NCI-H1417 (cell line): ENCODE results near the gene PAX7.

Source experiments
- DNase-seq, 3 experiments: peaks; one replicate each; lab custom pipeline; 2025; lab: John Stamatoyannopoulos, UW

The PAX7 gene

GRCh38 chr1:18640228-18641004 lies 9.8 kb downstream of the PAX7 start:
- DNase-seq, result peak in 1 of 3 experiments; percentile 20

- no peak for DNase-seq
Measured at GRCh38 chr1:18641005-18641941, 10.6 kb downstream of the PAX7 start.

- DNase-seq, result no peak
Measured at GRCh38 chr1:18642278-18643095, 11.8 kb downstream of the PAX7 start.

DNA sequence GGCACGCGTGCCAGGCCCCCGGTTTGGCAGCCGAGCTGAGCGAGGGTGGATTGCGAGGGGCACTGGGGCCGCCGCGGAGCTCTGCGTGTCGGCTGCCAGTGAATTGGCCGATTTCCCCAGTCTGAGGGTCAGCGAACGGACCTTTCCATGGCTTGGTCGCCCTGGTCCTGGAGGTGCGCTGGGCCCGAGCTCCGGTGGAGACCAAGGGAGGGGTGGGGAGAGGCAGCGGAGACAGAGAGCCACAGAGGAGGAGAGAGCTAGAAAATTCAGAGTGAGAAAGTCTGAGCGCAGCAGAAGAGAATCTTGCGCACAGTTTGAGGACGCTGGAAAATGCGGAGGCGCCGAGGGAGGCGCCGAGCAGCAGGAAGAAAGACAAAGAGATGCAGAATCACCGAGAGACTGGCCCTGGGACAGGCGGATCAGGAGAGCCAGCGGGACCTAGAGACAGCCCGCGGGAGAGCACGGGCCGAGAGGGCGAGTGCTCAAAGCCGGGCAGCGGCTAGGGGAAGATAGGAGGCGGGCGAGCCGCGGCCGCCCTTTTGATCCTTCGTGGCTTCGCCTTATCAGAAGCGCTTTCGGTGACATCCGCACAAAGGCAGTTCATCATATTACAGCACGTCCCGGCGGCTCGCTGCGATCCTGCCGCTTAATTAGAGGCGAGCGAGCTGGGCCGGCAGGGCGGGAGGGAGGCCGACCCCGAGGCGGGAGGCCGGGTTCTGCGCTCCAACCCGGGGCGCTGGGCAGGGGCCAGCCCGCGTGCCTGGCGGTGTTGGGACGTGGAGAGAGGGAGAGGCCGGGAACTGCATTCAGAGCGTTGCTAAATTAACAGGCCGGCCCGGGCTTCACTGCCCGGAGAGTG lies 12.7 kb downstream of the PAX7 start:
- no peak for DNase-seq

DNA sequence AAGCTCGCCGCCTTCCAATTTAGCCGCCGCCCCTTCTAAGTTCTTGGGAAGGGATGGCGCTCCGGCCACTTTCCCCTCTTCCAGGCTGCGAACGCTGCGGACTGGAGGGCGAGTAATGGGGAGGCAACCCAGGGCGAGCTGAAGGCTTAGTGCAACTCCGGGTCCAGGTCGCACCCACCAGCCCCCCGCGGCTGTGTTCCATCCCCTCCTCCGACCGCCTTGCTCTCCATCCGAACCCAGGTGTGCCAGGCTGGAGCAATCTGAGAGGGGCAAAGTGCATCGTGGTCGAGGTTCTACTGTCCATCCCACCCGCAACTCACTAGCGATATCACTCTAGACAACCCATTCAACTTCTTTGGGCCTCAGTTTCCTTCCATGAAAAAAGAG lies 13.4 kb downstream of the PAX7 start:
- no peak for DNase-seq

DNA sequence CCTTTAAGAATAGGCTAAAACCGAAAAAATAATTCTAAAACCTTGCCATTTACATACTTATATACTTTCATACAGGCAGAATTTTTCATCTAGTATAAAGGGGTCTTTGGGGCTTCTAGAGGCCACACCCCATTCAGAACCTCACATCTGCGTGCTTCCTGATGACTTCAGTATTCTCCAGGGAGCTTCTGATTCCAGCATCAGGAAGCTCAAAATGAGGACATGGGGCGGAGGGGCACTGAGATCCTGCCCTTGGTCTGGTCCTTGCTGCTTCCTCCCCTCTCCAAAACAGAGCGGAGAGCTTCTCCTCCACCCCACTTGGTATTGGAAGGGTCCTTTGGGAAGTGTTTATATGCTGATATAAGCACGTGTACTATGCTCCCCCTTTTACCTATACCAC lies 13.8 kb downstream of the PAX7 start:
- no peak for DNase-seq

DNA sequence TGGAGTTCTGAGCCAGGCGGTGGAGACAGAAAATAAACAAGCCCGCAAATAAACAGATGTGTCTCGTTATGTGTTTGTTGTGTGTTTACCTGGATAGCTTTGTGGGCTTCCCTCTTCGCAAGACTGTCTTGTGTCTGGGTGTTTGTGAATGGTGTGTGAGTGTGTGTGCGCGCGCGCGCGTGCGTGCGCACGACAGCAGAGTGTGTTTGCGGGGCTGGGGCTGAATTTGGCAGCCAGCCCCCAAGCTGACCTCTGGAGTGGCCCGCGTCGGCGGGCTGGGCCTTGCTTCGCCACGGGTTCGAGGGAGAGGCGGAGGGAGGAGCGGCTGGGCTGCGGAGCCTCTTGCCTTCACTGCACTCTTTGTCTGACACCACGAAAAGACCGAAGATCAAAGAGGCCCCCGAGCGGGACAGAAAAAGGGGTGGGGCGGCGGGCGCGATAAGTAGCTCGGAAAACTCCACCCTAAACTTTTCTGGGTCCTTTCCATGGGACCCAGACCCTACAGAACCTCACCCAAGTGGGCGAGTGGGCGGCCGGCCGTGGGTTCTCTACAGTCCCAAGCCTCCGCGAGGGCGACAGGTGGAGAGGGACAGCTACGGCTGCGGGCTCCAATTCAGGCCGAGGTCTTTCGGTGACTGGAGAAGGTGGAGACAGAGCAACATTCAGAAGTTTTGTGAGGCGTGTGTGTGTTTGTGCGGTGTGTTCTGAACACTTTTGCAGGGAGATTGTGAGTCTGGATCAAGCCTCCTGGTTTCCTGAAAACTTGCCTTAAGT lies 14.5 kb downstream of the PAX7 start:
- DNase-seq, result no peak

DNA sequence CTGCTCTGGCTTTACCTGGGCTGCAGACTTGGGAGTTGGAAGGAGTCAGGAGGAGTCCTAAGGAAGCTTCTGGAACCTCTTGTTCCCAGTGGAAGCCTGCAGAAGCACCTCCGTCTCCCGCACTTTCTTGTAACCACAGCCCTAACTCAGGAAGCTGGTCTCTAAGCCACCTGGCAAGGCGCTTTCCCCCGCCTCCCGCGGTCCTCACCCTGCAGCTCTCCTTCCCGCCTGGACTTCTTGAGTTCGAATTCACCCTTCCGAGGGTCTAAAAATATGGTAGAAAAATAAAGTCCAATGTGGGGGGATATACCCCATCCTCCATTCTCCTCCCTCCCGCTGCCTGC lies 15.1 kb downstream of the PAX7 start:
- no peak for DNase-seq

DNA sequence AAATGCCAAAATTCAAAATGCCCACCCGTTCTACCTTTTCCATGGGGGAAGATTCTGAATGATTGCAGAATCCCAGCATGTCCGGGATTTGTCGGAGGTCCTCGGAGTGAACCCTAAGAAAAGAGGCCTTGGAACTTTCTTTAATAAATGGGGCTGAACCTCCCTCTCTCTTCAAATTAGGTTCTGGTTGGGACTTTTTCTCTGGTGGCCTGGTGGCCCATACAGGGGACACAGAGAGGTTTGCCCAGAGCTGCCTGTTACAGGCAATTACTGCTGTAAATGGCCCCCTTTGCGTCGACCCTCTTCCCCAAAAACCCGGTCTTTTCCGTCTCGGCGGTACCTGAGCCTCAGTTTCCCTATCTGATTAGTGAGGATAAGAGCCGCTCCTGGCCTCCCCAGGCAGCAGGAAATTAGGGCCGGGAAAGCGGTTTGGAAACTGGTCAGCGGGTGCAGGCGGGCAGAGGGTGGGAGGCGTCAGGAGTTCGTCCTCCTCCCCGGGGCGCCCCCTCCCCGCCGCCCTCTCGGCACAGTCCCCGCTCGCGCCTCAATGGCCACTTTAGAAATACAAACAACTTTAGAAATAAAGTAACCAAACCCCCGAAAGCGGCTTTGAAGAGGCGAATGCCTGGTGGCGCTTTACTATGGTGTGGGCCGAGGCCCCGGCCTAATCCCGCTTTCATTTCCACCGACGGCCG lies 15.6 kb downstream of the PAX7 start:
- peak in 1 of 3 experiments; percentile 3 for DNase-seq

DNA sequence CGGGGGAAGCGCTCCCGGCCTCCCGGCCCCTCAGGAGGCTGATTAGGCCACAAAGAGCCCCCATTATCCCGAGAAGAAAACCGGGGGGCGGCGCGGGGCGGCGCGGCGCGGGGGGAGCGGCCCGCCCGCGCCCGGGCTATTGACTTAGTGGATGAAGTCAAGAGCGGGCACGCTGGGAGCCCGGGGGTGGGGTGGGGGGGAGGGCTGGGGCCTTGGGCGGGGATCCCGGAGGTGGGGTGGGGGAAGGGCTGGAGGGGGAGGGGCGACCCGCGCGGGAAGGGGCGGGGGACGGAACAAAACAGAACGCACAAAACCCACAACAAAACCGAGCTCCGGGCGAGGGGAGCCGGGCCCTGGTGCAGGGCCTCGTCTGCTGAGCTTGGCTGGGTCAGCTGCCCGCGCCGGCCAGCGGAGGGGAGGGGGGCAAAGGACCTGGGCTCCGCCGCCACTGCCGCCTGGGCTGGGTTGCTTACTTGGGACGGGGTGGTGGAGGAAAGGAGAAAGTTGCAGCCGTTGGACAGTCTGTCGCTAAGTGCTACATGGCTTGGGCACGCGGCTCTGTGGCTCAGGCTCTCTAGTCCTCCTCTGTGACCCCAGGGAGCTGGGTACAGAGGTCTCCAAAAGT lies 16.3 kb downstream of the PAX7 start:
- no peak for DNase-seq

DNA sequence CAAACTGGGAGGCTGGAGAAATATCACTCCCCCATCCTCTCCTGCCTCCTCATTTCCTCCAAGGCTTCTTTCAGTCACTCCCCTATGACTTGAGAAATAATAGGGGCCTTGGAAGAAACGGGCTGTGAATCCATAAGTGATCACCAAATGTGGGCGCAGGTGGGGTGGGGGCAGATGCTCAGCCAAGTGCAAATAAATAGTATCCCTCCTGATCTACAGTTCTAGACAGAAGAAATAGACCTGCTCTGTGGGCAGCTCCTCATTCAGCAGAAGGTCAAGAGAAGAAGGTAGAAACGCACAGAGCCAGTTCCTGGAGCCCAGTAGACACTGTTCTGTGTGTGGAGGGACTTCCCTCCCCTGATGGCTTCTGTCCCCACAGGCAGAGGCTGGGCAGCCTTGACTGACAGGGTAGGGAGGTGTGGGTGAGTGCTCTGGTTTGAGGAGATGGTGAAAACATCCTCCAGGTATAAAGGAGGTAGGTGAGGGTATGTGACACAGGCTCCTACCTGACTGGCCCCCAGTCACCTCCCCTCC lies 17.1 kb downstream of the PAX7 start:
- DNase-seq, result no peak

DNA sequence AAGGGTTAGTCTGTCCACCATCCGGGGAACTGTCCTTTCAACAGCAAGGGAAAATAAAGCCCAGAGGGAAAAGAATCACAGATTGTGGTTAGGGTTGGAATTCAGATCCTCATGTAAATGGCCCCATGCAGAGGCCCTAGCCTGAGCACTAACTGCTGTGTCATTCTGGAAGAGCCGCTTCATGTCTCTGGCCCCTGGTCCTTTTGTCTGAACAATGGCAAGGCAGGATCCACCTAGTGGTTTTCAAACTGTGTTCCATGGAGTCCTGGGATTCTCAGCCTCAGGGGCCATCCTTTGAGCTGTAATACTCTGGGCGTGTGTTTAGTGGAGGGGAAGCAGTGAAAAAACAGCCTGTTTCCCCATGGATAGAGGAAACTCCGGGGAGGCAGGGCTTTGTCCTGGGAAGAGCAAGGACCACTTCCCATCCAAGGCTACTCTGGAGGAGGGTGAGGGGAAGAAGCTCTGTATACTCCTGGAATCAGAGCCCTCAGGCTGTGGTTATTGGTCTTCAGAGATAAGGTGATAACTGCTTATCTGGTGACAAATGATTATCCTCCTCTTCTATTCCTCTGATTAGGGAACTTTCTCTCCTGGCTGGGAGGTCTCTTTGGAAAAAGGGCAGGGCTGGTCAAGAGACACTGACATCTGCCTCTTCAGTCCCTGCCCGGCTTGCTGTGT lies 19.2 kb downstream of the PAX7 start:
- no peak for DNase-seq

GRCh38 chr1:18651713-18652112 lies 21.1 kb downstream of the PAX7 start:
- peak in 1 of 3 experiments; percentile 4 for DNase-seq

DNA sequence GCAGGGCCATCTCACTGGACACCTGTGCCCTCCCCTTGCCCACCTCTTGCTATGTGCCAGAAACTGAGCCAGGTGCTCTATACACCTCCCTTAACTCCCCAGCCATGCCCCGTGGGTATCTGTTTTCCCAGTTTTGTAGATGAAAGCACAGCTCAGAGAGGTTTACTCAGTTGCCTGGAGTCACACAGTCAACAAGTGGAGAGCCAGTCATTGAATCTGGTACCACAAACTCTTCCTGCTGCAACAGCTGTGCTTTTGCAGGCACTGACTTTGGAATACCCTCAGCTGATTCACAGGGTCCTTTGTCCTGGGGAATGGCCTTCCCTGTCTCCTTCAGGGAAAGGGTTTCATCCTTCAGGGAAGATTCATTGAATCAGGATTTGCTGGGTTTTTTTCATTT lies 22.1 kb downstream of the PAX7 start:
- DNase-seq, result no peak

DNA sequence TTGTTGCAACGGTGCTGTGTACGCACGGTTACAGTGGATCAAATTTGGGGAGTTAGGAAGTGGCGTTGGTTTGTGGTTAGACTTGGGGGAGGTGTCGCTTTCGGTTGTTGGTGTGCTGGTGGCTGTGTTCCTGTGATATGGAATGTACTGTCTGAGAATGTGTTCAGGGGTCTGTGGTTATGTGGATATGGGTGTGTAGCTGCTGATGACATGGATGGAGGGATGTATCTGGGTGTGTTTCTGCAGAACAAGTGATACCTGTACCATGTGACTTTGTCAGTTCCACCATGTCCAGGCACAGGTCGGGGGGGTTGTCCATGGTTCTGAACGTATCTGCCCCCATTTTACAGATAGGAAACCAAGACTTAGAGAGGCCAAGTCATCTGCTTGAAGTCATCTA lies 22.7 kb downstream of the PAX7 start:
- no peak for DNase-seq

DNA sequence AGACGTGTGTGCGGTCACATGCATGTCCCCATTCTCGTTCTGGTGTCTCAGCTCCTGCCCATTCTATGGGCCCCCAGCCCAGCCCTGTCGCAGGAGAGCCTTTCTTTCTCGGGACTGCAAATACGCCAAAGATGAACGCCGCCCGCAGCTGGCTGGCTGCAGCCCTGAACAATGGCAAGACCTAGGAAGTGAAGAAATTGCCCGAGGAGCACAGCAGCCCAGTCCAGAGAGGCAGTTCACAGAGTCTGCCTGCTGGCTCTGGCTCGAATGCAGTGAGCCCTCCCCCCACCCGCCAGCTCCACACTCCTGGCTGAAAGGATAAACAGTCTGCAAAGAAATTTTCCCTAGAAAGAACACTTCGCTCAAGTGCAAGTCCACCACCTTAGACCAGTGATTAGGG lies 23.3 kb downstream of the PAX7 start:
- DNase-seq, result no peak

DNA sequence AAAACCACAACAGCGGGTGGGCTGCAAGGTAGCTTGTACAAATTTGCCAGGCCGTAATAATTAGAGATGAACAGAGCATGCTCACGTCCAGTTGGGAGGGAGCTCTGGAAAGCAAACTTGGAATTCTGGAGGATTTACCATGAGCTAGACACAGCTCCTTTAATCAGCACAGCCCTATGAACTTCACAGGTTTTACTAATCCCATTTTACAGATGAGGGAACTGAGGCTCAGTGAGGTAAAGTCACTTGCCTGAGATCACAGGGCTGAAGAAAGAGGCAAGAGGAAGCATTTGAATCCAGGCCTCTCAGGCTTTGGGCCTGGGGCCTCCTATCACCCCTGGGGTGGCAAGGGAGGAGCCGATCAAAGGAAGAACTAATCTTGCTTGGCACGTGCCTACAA lies 24.0 kb downstream of the PAX7 start:
- DNase-seq, result no peak

DNA sequence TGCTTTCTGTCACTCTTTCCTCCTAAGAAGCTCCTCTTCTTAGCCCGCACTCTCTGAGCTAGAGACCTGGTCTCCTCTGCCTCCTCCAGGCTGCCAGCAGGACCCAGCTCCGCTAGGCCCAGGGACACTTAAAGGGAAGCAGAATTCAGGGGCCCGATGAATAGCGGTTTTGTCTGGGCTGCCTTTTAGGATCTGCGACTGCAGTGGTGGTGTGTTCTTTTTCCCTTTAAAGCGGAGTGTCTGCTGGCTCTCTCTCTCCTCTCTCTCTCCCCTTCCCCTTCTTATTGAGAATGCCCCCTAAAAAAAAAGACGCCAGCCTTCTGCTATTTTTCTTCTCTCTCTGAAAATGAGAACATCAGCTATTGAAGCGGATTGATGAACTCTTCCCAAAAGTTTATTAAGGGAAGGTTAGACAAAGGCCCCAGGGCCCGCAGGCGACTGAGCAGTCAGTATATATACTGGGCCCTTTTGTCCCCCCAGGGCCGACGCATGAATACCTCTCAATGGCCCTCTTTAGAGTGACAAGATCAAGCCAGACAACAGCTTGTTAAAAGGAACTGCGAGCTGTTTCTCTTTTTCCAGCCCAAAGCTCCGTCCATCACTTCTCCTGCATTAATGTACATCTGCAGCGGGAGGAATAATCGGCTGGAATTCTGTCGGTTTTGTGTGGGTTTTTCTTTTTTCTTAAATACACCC lies 27.0 kb downstream of the PAX7 start:
- no peak for DNase-seq
